GM21367 (cell line): ENCODE measurements around the gene NUDT2.
A peak's percentile ranks its signal among the peaks of the same experiment; 100 is the strongest.
"Not testable (repeated sequence)": the region's sequence is repeated elsewhere in the genome, so short reads cannot be mapped to it uniquely, and the experiment has no call there.

ENCODE experiments used
- ATAC-seq: cut with Tn5 transposase; IDR thresholded peaks from one replicate; pipeline ENCODE4 v1.9.1; 2021; ENCODE audit not compliant: unreplicated experiment

The NUDT2 gene

GRCh38 chr9:34328987-34329832 is at the start of gene NUDT2, which contains the start of gene KIF24:
Gene NUDT2, plus strand, starts transcription at chr9:34329569. Its CDS starts 9,471 bp downstream, at chr9:34339040.
Gene KIF24, minus strand, starts transcription at chr9:34329268. Its CDS starts 17,922 bp downstream, at chr9:34311346.
- peak; percentile 89 for ATAC-seq

DNA sequence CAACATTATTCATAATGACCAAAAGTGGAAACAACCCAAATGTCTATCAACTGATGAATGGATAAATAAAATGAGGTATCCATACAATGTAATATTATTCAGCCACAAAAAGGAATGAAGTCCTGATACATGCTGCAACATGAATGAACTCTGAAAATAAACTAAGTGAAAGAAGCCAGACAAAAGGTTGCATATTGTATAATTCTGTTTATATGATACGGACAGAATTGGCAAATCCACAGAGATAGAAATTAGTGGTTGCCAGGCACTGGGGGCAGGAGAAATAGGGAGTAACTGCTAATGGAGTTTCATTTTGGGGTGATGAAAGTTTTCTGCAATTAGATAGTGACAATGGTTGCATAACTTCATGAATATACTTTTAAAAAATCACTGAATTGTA is 47.3 kb upstream of the NUDT2 start:
- ATAC-seq = no peak

DNA sequence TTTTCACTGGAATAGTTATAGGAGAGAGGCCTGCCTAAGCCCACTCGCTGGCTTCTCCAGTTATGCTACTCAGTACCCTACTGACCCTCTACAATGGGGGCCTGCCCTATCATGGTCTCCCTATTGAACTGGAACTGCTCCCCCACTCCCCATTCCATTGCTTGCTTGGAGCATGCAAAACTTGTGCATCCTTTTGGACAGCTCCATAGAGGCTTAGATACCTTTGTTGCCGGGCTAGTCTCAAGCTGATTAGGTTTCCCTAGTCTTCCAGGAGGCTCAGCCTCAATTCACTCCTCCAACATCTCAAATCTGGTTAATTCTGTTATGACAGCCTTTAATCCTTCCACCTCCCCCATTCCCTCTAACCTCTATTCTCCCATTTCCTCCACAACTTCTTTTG is 40.2 kb upstream of the NUDT2 start:
- no peak for ATAC-seq

- no peak for ATAC-seq
Observed at GRCh38 chr9:34291023-34291422, 38.3 kb upstream of the NUDT2 start.

DNA sequence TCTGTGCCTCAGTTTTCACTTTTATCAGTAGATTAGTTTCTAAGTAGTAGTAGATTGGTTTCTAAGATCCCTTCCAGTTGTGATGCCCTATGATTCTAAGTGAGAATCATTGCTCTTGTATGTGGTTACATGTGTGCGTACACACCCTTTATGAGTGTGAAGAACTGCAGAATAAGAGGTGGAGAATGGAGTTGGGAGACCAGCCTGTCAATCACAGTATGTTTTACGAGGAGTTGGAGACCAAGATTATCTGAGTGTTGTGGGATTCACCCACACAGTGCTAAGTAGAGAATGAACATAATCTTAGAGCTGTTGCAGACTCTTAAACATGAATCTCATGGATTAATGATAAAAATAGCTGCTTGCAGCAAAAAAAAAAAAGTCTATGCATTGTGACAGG is 37.9 kb upstream of the NUDT2 start:
- no peak for ATAC-seq

DNA sequence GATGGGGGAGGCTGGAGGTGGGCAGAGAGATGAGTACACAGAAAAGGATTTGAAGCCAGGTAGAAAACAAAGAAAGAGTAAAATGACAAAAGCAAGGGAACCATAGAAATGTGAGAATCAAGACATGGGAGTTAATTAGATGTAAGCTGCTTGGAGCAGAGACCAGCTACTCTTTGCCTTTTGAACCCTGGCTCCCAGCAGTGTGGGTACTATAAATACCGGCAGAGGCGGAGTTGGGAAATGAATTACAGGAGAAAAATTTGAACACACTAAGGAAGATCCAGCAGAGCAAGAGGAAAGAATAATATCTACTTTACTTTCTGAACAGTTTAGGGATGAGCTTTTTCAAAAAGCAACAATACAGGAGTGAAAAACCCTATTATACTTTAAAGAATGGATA is 36.8 kb upstream of the NUDT2 start:
- ATAC-seq = no peak

DNA sequence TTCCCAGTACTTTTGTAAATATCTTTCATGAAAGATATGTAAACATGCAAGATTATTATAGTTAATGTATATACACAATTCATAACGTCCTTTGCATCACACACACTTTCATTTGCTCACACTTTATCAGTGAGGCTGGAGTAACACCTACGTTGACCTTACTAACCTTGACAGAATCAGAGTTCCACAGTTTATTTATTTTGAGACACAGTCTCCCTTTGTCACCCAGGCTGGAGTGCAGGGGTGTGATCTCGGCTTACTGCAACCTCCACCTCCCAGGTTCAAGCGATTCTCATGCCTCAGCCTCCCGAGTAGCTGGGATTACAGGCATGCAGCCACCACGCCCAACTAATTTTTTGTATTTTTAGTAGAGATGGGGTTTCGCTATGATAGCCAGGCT is 28.3 kb upstream of the NUDT2 start:
- not testable (repeated sequence) for ATAC-seq

GRCh38 chr9:34308316-34308715 is 21.1 kb upstream of the NUDT2 start:
- not testable (repeated sequence) for ATAC-seq

DNA sequence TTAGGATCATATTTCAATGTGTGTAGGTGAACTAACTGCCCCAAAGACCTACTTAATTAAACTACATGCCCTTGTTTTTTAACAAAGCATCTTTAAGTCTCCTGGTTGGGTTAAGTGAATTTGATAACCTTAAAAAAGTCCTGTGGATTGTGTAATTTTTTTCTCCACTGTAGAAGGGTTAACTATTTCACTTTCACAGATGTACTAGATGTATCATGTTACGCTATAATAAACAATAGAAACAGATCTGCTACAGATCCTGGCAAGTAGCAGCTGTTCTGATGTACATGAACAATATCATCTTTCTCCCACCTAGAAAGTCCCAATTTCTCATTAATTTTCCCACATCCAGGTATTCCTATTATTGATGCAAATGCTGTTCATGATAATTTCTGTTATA is 19.2 kb upstream of the NUDT2 start:
- no peak for ATAC-seq

GRCh38 chr9:34311499-34312185 is 17.7 kb upstream of the NUDT2 start:
- ATAC-seq = no peak

- ATAC-seq = no peak
Observed at GRCh38 chr9:34317436-34317835, 11.9 kb upstream of the NUDT2 start.

DNA sequence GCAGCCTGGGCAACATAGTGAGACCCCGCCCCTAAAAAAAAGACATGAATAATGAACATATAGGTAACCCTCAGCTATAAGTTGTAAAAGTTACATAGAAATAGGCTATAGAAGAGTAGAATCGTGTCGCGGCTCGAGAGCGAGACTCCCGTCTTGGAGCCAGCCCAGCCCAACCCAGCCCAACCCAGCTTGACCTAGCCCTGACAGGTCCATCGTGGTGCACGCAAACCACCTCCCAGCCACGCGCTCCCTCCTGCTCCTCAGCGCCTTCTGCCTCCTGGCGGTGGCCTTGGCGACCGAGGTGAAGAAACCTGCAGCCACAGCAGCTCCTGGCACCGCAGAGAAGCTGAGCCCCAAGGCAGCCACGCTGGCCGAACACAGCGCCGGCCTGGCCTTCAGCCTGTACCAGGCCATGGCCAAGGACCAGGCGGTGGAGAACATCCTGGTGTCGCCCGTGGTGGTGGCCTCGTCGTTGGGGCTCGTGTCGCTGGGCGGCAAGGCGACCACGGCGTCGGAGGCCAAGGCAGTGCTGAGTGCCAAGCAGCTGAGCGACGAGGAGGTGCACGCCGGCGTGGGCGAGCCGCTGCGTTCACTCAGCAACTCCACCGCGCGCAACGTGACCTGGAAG is 11.1 kb upstream of the NUDT2 start:
- ATAC-seq = no peak

DNA sequence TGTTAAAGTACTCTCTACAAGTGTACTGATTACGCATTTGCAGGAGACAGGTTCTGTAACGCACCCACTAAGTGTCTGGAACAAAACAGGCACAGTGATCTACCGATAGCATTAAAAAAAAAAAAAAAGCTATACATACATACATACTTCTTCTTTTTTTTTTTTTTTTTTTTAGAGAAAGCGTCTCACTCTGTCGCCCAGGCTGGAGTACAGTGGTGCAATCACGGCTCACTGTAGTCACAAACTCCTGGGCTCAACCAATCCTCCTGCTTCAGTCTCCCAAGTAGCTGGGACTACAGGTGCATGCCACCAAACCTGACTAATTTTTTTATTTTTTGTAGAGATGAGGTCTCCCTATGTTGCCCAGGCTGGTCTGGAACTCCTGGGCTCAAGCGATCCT is 7.9 kb upstream of the NUDT2 start:
- no peak for ATAC-seq

DNA sequence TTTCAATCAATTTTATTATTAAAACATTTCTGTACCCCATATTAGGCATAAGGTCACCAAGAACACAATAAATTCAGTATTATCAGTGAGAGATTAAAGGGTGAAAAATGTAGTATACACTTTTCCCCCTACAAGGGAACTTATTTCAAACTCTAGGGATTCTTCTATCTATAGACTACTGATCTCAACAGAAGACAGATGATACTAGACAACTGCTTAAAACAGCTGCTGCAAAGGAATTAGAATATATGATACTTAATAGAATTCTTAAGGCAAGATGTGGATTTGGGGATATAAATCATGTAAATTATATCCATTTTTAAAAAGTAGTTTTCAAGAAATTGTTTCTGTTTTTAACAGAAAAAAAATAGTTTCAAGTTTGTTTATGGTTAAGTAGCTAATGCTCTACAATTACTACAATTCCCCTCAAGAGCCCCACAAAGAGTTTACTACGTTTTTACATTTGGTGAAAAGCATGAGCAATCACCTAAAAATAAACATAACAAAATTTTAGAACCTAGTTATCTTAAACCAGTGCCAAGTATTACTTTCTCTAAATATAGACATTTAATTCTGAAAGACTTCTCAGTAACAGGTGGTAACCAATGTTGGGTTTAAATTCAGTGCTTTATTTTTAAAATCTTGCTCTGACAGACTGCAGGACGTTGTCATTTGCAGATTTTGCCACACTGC is 6.3 kb upstream of the NUDT2 start:
- no peak for ATAC-seq

- ATAC-seq = no peak
Observed at GRCh38 chr9:34326690-34327089, 2.7 kb upstream of the NUDT2 start.

DNA sequence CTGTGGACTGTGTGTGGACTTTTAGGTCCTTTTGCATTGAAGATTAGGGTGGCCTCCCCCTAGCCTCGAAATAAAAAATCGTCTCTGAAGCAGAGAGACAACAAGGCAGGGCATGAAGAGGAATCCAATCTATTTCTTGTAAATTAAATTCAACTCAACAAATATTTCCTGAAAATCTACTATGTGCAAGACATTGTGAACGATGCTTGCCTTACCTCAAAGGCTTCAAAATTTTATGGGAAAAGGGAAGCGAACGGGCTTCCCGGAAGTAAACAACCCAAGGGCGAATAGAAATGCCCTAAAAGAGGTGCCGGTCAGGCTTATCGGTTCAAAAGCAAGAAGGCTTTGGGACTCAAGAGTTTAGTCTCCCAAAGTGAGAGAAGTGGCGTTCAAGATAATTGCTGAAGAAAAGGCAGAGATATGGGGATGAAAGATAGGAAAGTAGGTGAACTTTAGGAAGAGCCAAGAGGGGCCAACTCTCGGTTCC is 826 bp upstream of the NUDT2 start:
- ATAC-seq = peak; percentile 6

GRCh38 chr9:34331196-34331595 is 1.8 kb downstream of the NUDT2 start:
- no peak for ATAC-seq

- ATAC-seq = no peak
Observed at GRCh38 chr9:34332076-34332964, 3.0 kb downstream of the NUDT2 start.

- no peak for ATAC-seq
Observed at GRCh38 chr9:34333836-34334235, 4.5 kb downstream of the NUDT2 start.

- ATAC-seq = no peak
Observed at GRCh38 chr9:34334337-34334824, 5.0 kb downstream of the NUDT2 start.
